GM18858 (cell line): Measurements from ENCODE around the gene CNBP.

Source experiments
- ATAC-seq: cut with Tn5 transposase; IDR thresholded peaks from one replicate; pipeline ENCODE4 v1.9.1; 2021; ENCODE audit not compliant: unreplicated experiment

Gene CNBP

GRCh38 chr3:129132097-129132866, 51.4 kb downstream of the CNBP start:
- ATAC-seq, result no peak

GRCh38 chr3:129131465-129132088, 52.1 kb downstream of the CNBP start:
- ATAC-seq, result no peak

DNA sequence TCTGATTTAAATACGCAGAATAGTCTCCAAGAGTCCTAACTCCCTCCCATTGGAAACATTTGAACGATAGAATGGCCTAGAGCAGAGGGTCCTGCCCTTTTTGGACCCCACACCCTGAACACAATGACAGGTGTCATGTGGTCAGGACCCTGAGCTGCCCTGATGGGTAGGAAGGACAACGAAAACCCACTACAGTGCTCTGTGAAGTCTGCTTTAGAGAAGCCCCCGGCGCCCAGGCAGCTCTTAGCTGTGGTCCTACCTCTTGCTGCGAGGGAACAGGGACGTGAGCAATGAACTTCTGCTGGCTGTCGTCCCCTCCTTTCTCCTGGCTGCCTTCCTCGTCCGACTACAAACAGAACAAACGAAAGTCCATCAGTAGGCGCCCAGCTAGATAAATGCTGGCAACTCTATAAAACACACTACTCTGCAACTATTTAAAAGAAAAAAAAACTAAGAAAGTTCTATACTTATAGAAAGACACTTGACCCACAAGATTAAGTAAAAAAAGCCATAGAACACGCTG, 53.3 kb downstream of the CNBP start:
- no peak for ATAC-seq

DNA sequence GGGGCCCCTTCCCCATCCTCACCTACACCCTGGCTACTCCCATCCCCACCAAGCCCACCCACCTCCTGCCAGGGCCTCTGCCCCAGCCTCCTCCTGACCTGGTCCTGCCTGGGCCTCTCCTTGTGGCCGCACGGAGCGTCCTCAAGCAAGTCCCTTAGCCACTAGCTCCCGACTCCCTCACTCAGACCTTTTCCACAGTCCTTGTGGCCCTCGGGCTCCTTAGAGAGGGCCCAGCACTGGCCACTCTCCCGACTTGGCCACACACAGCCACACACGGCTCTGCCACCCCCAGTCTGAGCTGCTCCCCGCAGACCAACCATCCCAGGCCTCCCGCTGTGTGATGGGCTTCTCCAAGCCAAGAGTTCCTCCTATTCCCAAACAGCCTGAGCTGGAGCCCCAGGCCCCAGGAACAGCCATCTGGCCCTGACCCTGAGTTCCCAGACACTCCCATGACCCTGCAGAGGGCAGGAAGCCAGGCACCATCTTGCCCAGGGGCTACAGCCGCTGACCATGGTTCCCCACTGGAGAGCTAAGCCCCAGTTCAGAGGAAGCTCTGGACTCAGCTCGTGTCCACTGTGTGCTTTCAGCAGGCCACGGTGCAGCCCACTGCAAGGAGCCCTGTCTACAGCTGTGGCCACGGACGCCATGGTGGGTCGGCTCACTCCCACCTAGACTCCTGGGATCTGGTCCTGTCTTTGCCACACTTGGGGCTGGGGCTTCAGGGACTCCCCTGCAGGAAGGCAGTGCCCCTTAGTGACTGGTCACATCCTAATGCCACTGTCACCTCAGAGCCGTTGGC, 55.1 kb downstream of the CNBP start:
- ATAC-seq, result no peak

- no peak for ATAC-seq
Measured at GRCh38 chr3:129126726-129127280, 56.9 kb downstream of the CNBP start.

GRCh38 chr3:129123314-129124060, 60.2 kb downstream of the CNBP start:
- ATAC-seq, result no peak

DNA sequence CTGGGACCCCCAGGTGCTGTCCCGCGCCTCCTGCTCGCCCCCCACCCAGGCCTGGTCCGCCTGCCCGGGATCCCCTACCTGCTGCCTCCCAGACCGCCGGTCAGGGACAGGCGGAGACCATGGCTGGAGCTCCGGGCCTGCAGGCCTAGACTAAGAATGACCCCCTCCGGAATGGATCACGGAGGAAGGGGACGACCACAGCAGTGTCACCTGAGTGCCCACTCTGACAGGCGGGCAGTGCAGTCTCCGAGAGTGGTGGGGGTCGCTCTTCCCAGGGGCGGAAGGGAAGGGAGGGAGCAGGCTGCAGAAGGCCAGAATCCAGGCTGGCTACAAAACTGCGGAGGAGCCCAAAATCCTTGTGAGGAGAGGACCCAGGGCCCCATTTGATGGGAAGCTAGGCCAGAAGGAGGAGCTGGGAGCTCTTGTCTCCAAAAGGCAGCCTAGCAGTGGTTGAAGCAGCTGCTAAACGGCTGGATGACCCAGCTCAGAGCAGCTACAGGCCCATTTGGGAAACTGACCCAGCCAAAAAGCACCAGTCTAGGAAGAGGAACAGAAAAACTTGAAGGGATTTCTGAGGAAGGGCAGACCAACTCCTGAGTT, 61.2 kb downstream of the CNBP start:
- ATAC-seq, result no peak

DNA sequence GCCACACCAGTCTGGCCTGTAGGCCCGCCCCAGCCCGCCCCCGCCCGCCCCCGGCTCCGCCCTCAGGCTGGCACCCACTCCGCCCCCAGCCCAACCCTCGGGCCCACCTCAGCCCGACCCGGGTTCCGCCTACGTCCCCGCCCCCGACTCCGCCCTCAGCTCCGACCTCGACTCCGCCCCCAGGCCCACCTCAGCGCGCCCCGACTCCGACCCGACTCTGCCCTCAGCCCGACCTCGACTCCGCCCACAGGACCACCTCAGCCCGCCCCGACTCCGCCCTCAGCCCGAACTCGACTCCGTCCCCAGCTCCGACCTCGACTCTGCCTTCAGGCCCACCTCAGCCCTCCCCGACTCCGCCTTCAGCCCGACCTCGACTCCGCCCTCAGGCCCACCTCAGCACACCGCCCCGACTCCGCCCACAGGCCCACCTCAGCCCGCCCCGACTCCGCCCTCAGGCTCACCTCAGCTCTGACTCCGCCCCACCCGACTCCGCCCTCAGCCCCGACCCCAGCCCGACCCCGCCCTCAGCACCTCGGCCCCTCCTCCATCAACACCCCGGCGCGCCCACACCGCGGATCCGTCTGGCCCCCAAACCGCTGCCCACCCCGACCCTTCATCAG, 61.8 kb downstream of the CNBP start, which contains the start of gene RAB43:
Gene RAB43 (minus strand): TSS at position 13 of the 620 bp plus-strand sequence. CDS start 315 bp downstream, outside the sequence.
- no peak for ATAC-seq

DNA sequence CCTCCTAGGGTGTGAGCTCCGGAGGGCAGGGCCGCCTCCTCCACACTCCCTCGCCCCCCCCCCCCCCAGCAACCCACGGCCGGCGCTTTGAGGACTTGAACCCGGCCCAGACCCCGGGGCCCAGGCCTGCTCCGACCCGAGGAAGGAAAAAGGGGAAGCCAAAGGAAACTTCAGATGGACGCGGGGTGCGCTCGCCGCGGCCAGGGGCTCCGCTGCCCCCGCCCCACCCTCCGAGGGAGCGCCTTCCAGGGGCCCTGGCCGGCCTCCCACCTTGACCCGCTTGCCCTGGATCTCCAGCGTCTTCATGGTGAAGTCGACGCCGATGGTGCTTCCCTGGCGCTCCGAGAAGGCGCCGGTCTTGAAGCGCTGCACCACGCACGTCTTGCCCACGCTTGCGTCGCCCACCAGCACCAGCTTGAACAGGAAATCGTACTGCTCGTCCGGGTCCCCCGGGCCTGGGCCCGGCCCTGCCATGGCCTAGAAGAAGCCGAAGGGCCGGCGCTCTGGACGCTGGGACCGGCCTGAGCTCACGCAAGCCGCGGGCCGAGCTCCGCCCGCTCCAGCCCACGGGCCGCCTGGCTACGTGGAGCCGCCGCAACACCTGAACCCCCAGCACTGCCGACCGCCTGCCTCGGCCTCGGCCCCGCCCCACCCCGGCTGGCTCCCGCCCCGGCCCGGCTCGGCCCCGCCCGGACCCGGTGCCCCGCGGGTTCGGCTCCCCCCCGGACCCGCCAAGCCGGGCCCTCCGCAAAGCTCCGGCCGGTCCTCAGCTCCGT, 62.5 kb downstream of the CNBP start:
- no peak for ATAC-seq

- peak; percentile 51 for ATAC-seq
Measured at GRCh38 chr3:129120254-129121004, 63.3 kb downstream of the CNBP start.

GRCh38 chr3:129119365-129120100, 64.2 kb downstream of the CNBP start:
- no peak for ATAC-seq

DNA sequence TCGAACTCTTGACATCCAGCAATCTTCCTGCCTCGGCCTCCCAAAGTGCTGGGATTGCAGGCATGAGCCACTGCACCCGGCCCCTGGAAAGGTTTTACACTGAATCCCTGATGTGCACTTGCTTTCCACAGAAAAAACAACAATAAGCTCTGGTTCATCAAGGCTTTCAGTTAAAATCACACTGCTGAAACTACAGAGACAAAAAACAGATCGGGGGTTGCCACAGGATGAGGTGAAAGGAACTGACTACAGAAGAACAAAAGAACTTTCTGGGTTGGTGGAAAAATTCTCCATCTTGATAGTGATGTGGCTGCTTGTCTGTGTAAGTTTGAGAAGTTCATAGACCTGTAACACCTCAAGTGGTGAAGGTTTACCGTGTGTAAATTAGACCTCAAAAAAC, 65.0 kb downstream of the CNBP start:
- no peak for ATAC-seq
